Measurements from ENCODE around the gene KIRREL3.

The KIRREL3 gene

GRCh38 chr11:127039591-127039990, 39.0 kb upstream of the KIRREL3 start:
- H3K4me1 ChIP-seq (ENCODE audit: control insufficient read depth in 1 of 2, insufficient read depth in 1 of 2, low read depth in 1 of 2, low read length in 1 of 2): no peaks in the 10 kb centered on the region
- no peak overlapping the region for H3K27ac ChIP-seq
- TF ChIP-seq, protein P1, sequence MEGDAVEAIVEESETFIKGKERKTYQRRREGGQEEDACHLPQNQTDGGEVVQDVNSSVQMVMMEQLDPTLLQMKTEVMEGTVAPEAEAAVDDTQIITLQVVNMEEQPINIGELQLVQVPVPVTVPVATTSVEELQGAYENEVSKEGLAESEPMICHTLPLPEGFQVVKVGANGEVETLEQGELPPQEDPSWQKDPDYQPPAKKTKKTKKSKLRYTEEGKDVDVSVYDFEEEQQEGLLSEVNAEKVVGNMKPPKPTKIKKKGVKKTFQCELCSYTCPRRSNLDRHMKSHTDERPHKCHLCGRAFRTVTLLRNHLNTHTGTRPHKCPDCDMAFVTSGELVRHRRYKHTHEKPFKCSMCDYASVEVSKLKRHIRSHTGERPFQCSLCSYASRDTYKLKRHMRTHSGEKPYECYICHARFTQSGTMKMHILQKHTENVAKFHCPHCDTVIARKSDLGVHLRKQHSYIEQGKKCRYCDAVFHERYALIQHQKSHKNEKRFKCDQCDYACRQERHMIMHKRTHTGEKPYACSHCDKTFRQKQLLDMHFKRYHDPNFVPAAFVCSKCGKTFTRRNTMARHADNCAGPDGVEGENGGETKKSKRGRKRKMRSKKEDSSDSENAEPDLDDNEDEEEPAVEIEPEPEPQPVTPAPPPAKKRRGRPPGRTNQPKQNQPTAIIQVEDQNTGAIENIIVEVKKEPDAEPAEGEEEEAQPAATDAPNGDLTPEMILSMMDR (IDR thresholded peaks at IDR 0.05): no peak
- no peaks in the 10 kb centered on the region for H3K36me3 ChIP-seq
- no peak overlapping the region for H3K4me3 ChIP-seq (ENCODE audit: low read depth in 1 of 2, low read length in 1 of 2)
- no peaks in the 10 kb centered on the region for H3K27me3 ChIP-seq
- H3K9me3 ChIP-seq: no peaks in the 10 kb centered on the region

DNA sequence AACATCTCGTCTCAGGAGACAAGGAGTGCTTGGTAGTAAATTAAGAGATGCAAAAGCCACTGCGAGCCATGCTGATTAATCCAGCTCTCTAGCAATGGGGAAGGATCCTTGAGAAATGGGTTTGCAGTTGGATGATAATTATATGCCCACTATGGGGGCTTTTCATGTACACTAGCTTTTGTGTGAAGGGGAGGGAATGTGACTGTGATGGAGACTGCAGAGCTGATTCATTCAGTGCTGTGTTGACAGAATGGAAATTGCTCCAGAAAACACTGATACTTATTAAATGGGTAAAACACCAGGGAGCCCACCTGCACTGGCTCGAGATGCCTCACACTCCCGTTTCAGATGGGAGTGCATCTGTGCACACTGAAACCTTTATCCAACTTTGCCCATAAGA, 37.0 kb upstream of the KIRREL3 start:
- no peak overlapping the region for H3K27ac ChIP-seq
- no peaks in the 10 kb centered on the region for H3K27me3 ChIP-seq
- no peak overlapping the region for H3K4me3 ChIP-seq (ENCODE audit: low read depth in 1 of 2, low read length in 1 of 2)
- no peaks in the 10 kb centered on the region for H3K9me3 ChIP-seq
- no peaks in the 10 kb centered on the region for H3K36me3 ChIP-seq
- TF ChIP-seq, protein P1 (IDR thresholded peaks at IDR 0.05): no peak
- H3K4me1 ChIP-seq (ENCODE audit: control insufficient read depth in 1 of 2, insufficient read depth in 1 of 2, low read depth in 1 of 2, low read length in 1 of 2): no peaks in the 10 kb centered on the region

- no peaks in the 10 kb centered on the region for H3K4me1 ChIP-seq (ENCODE audit: control insufficient read depth in 1 of 2, insufficient read depth in 1 of 2, low read depth in 1 of 2, low read length in 1 of 2)
- no peak overlapping the region for H3K4me3 ChIP-seq (ENCODE audit: low read depth in 1 of 2, low read length in 1 of 2)
- no peaks in the 10 kb centered on the region for H3K9me3 ChIP-seq
- H3K27me3 ChIP-seq: no peaks in the 10 kb centered on the region
- H3K27ac ChIP-seq: no peak overlapping the region
- TF ChIP-seq, protein P1 (IDR thresholded peaks at IDR 0.05): no peak
- H3K36me3 ChIP-seq: no peaks in the 10 kb centered on the region
Observed at GRCh38 chr11:127037001-127037400, 36.4 kb upstream of the KIRREL3 start.

DNA sequence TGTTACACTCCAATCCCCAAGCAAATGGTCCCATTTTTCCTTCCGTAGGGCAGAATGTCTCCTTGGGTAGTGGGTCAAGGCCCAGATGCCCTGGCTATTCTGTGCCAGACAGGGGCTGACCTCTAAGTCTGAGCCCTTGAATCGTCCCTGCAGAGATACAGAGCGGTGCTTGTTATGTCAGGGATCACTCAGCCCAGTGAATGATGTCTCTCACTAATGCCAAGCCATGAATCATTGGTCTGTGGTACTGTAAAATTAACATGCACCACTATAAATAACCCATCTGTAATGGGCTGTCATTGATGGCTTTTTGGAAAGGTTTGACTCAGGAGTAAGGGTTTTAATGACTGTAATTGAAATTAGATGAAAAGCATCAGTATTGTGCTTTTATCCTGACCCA, 35.3 kb upstream of the KIRREL3 start:
- Histone ChIP-seq H3K27me3 (no peaks in the 10 kb centered on the region), H3K4me1 (ENCODE audit: control insufficient read depth in 1 of 2, insufficient read depth in 1 of 2, low read depth in 1 of 2, low read length in 1 of 2) (no peaks in the 10 kb centered on the region), H3K9me3 (no peaks in the 10 kb centered on the region), H3K36me3 (no peaks in the 10 kb centered on the region), H3K27ac (no peak overlapping the region), H3K4me3 (ENCODE audit: low read depth in 1 of 2, low read length in 1 of 2) (no peak overlapping the region)
- TF ChIP-seq, protein P1 (IDR thresholded peaks at IDR 0.05): no peak

GRCh38 chr11:127034973-127035372, 34.4 kb upstream of the KIRREL3 start:
- no peak overlapping the region for H3K4me3 ChIP-seq (ENCODE audit: low read depth in 1 of 2, low read length in 1 of 2)
- H3K36me3 ChIP-seq: no peaks in the 10 kb centered on the region

More at GRCh38 chr11:127034973-127035372, 34.4 kb upstream of the KIRREL3 start:
- TF ChIP-seq, protein P1 (IDR thresholded peaks at IDR 0.05): no peak
- Histone ChIP-seq H3K9me3 (no peaks in the 10 kb centered on the region), H3K27me3 (no peaks in the 10 kb centered on the region), H3K27ac (no peak overlapping the region), H3K4me1 (ENCODE audit: control insufficient read depth in 1 of 2, insufficient read depth in 1 of 2, low read depth in 1 of 2, low read length in 1 of 2) (no peaks in the 10 kb centered on the region)

All from neutrophil (primary cell).